A549 (cell line): ENCODE data around the gene SPSB1.

ENCODE experiments used
- BHLHE40 ChIP-seq: IDR thresholded peaks from 2 replicates; pipeline ENCODE4 v1.6.1; 2012; ENCODE audit warnings: low read depth, low read length, inconsistent platforms
- ELK1 ChIP-seq: fragments of 150-350 bp; IDR thresholded peaks from 2 replicates; pipeline ENCODE4 v1.6.1; 2014; ENCODE audit warnings: low read depth, mild to moderate bottlenecking, low read length
- MAFK ChIP-seq: fragments of 450-650 bp; IDR thresholded peaks from 2 replicates; pipeline ENCODE4 v1.6.1; 2014; ENCODE audit not compliant: partially characterized antibody
- MAZ ChIP-seq: fragments of 150-350 bp; IDR thresholded peaks from 2 replicates; pipeline ENCODE4 v1.6.1; 2014; ENCODE audit warnings: antibody characterized with exemption, low read depth, low read length, borderline replicate concordance
- POLR2A ChIP-seq: IDR thresholded peaks from 2 replicates; pipeline ENCODE4 v1.6.1; 2012; ENCODE audit warnings: mild to moderate bottlenecking, low read length
- RARB ChIP-seq: fragments of 250-450 bp; sonication (Bioruptor Pico); IDR thresholded peaks from 2 replicates; pipeline ENCODE4 v1.8.0; 2021; ENCODE audit warnings: mild to moderate bottlenecking, moderate library complexity
- SMC3 ChIP-seq: fragments of >200 bp; sonication (Bioruptor Twin); formaldehyde crosslinking; IDR thresholded peaks from 3 replicates; pipeline ENCODE4 v1.6.1; 2018; ENCODE audit warnings: inconsistent platforms
- TF ChIP-seq, protein P1 (sequence below): fragments of >200 bp; sonication (Bioruptor Twin); formaldehyde crosslinking; IDR thresholded peaks from 3 replicates; pipeline ENCODE4 v1.5.1; 2016
- TF ChIP-seq, protein P2 (sequence below): fragments of >200 bp; sonication (Bioruptor Twin); formaldehyde crosslinking; IDR thresholded peaks from 3 replicates; pipeline ENCODE4 v1.6.1; 2016

DNA sequence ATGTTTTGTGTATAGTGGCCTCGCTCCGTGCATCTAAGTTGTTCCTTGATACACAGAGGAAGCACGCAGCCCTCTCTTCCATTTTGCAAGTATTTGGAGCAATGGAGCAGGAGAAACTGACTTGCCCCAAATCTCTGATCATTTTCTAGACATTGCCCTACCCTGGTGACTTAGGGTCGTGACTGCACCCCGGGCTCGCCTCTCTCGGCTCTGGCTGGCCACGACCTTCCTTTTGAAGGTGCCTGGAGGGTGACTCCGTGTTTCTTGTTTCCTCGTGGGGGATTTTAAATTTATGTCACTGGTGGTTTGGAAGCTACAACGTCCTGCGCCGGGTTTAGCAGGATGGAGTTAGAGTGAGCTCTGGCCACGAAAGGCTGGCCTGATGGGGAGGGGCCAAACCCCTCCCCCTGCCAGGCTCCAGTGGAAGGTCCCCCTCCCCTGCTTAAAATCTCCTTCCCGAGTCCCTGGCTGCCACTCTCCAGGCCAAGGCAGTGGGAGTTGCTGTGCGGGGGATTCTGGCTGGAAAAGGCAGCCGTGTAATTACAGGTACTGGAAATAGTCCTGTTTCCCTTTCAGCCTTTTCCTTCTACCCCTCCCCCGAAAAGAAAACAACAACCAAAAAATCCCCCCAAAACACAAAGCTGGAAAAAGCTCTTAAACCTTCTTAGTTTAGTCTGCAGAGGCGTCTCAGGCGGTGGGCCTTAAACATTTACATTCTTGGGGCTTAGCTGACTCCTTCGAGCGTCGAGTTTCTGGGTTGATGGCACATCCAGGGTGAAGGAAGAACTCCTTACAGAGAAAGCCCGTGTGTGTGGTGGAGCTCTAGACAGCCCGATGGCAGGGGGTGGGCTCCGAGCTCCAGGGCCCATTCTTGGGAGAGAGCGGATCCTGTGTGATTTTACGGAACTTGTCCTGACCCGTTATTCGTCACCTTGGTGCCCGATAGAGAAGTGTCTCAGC lies 28.1 kb downstream of the SPSB1 start:
- TF ChIP-seq BHLHE40 (no peak), MAFK (no peak), RARB (no peak), MAZ (no peak), SMC3 (no peak), POLR2A (no peak), ELK1 (no peak)
- TF ChIP-seq, protein P1, sequence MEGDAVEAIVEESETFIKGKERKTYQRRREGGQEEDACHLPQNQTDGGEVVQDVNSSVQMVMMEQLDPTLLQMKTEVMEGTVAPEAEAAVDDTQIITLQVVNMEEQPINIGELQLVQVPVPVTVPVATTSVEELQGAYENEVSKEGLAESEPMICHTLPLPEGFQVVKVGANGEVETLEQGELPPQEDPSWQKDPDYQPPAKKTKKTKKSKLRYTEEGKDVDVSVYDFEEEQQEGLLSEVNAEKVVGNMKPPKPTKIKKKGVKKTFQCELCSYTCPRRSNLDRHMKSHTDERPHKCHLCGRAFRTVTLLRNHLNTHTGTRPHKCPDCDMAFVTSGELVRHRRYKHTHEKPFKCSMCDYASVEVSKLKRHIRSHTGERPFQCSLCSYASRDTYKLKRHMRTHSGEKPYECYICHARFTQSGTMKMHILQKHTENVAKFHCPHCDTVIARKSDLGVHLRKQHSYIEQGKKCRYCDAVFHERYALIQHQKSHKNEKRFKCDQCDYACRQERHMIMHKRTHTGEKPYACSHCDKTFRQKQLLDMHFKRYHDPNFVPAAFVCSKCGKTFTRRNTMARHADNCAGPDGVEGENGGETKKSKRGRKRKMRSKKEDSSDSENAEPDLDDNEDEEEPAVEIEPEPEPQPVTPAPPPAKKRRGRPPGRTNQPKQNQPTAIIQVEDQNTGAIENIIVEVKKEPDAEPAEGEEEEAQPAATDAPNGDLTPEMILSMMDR: no peak
- TF ChIP-seq, protein P2, sequence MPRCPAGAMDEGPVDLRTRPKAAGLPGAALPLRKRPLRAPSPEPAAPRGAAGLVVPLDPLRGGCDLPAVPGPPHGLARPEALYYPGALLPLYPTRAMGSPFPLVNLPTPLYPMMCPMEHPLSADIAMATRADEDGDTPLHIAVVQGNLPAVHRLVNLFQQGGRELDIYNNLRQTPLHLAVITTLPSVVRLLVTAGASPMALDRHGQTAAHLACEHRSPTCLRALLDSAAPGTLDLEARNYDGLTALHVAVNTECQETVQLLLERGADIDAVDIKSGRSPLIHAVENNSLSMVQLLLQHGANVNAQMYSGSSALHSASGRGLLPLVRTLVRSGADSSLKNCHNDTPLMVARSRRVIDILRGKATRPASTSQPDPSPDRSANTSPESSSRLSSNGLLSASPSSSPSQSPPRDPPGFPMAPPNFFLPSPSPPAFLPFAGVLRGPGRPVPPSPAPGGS: no peak
